Neural progenitor cell (in vitro differentiated cells): ENCODE results near the gene DISP3. TPM values are rescaled to one million over a fixed set of nuclear protein-coding genes. Genes with fewer than 3 reads are reported as not detected.

ENCODE experiments used
- DNase-seq: peaks from one replicate; pipeline ENCODE4 v3.0.0-alpha.2; 2016; ENCODE audit warnings: low spot score
- H2AFZ ChIP-seq: fragments of 200-600 bp; sonication (generic); replicated peaks from 2 replicates; pipeline ENCODE4 v1.6.1; 2016; ENCODE audit warnings: antibody characterized with exemption
- H3F3A ChIP-seq: fragments of 200-600 bp; sonication (generic); 2 replicates; pipeline ENCODE4 v1.6.1; 2016; ENCODE audit warnings: antibody characterized with exemption, low read depth
- H3K27ac ChIP-seq: fragments of 200-600 bp; sonication (generic); 2 replicates; pipeline ENCODE4 v1.5.1; 2016; ENCODE audit warnings: mild to moderate bottlenecking
- H3K27me3 ChIP-seq: fragments of 200-600 bp; sonication (generic); 2 replicates; pipeline ENCODE4 v1.6.1; 2016; ENCODE audit warnings: mild to moderate bottlenecking, moderate library complexity
- H3K36me3 ChIP-seq: fragments of 200-600 bp; sonication (generic); 2 replicates; pipeline ENCODE4 v1.5.1; 2016
- H3K4me1 ChIP-seq: fragments of 200-600 bp; sonication (generic); 2 replicates; pipeline ENCODE4 v1.6.1; 2016; ENCODE audit warnings: mixed run types
- H3K4me2 ChIP-seq: fragments of 200-600 bp; sonication (generic); 2 replicates; pipeline ENCODE4 v1.6.1; 2016
- H3K4me3 ChIP-seq: fragments of 200-600 bp; sonication (generic); 2 replicates; pipeline ENCODE4 v1.5.1; 2016
- H3K79me2 ChIP-seq: fragments of 200-600 bp; sonication (generic); 2 replicates; pipeline ENCODE4 v1.6.1; 2016; ENCODE audit warnings: low read depth
- H3K9ac ChIP-seq: fragments of 200-600 bp; sonication (generic); 2 replicates; pipeline ENCODE4 v1.6.1; 2016
- H3K9me3 ChIP-seq: fragments of 200-600 bp; sonication (generic); 2 replicates; pipeline ENCODE4 v1.5.1; 2016; ENCODE audit warnings: low read depth
- H4K20me1 ChIP-seq: fragments of 200-600 bp; sonication (generic); 2 replicates; pipeline ENCODE4 v1.6.1; 2016; ENCODE audit warnings: low read depth
- H3K27ac Mint-ChIP-seq: 3 replicates; pipeline ENCODE4 v1.8.0; 2021; ENCODE audit warnings: mixed read lengths
- H3K27me3 Mint-ChIP-seq: 2 replicates; pipeline ENCODE4 v1.8.0; 2022; ENCODE audit warnings: low read depth, mild to moderate bottlenecking, inconsistent platforms, moderate library complexity, mixed read lengths; ENCODE audit not compliant: insufficient read depth
- H3K36me3 Mint-ChIP-seq: 3 replicates; pipeline ENCODE4 v1.8.0; 2021; ENCODE audit warnings: mixed read lengths
- H3K4me1 Mint-ChIP-seq: 3 replicates; pipeline ENCODE4 v1.8.0; 2021; ENCODE audit warnings: mixed read lengths
- H3K4me3 Mint-ChIP-seq: 3 replicates; pipeline ENCODE4 v1.8.0; 2021; ENCODE audit warnings: mild to moderate bottlenecking, moderate library complexity, mixed read lengths
- H3K9me3 Mint-ChIP-seq: 3 replicates; pipeline ENCODE4 v1.8.0; 2020; ENCODE audit warnings: mixed read lengths
- EZH2 ChIP-seq: fragments of 200-600 bp; sonication (generic); IDR thresholded peaks from 2 replicates; pipeline ENCODE4 v1.6.1; 2017; ENCODE audit warnings: antibody characterized with exemption, mild to moderate bottlenecking, moderate library complexity
- EZH2phosphoT487 ChIP-seq: fragments of 200-600 bp; sonication (generic); IDR thresholded peaks from 2 replicates; pipeline ENCODE4 v1.6.1; 2017; ENCODE audit warnings: antibody characterized with exemption
- total RNA-seq: library from RNA; depleted of rRNA; stranded (reverse); fragments of >200 nt; gene quantifications from 2 replicates; pipeline ENCODE4 v1.2.3, GENCODE V29; 2015; ENCODE audit warnings: low replicate concordance
- TF ChIP-seq, protein P1 (sequence below): fragments of 200-600 bp; sonication (generic); IDR thresholded peaks from 2 replicates; pipeline ENCODE4 v1.5.1; 2017; ENCODE audit warnings: antibody characterized with exemption, mild to moderate bottlenecking

The DISP3 gene
- total RNA-seq, 1 donor from 2014 or later = 2.0 TPM

DNA sequence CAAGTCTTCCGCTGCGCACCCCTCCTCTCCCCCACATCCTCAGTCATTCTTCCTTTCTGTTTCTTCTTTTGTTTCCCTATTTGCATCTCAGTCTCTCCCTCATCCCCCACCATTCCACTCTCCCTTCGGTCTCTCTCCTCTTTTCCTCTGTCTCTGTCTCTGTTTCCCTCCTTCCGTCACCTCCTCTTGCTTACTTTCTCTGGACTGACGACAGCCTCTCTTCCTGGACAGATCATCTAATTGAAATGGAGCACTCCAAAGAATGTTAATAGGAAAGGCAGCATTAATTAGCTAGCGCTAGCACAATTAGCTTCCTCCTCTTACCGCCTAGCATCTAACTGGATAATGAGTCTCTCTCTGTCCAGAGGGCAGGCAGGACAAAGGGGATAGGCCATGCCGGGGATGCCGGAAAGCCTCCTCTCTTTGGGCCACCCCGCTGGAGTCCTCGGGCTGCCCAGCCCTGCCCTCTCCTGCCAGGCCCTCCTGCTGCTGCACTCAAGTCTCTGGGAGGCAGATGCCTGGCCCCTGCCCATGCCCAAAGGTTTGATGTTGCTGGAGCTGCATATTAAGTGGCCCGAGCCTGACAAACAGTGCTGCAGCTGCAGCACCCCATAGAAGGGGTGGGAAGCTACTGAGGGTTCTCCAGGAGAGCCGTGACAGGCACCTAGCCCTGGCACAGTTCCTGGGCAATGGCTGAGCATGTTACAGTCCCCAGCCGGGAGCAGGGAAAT is 20.8 kb downstream of the DISP3 start:
- Histone ChIP-seq H3K4me3 (peak overlapping the region; percentile 29), H3K36me3 (no peaks in the 10 kb centered on the region), H3K9ac (no peak overlapping the region), H3F3A (peaks cover 34% of the 10 kb centered on the region), H4K20me1 (peaks cover 23% of the 10 kb centered on the region), H2AFZ (no peak overlapping the region), H3K79me2 (no peaks in the 10 kb centered on the region), H3K27ac (peak overlapping the region; percentile 80), H3K27me3 (peaks cover 15% of the 10 kb centered on the region), H3K9me3 (no peaks in the 10 kb centered on the region), H3K4me2 (peak overlapping the region; percentile 75), H3K4me1 (peaks cover 30% of the 10 kb centered on the region)
- Mint-ChIP-seq H3K36me3 (peaks cover 37% of the 10 kb centered on the region), H3K4me3 (peak overlapping the region; percentile 1), H3K27me3 (peaks cover 16% of the 10 kb centered on the region), H3K4me1 (peaks cover 35% of the 10 kb centered on the region), H3K27ac (peak overlapping the region; percentile 6), H3K9me3 (peaks cover 21% of the 10 kb centered on the region)
- TF ChIP-seq, protein P1, sequence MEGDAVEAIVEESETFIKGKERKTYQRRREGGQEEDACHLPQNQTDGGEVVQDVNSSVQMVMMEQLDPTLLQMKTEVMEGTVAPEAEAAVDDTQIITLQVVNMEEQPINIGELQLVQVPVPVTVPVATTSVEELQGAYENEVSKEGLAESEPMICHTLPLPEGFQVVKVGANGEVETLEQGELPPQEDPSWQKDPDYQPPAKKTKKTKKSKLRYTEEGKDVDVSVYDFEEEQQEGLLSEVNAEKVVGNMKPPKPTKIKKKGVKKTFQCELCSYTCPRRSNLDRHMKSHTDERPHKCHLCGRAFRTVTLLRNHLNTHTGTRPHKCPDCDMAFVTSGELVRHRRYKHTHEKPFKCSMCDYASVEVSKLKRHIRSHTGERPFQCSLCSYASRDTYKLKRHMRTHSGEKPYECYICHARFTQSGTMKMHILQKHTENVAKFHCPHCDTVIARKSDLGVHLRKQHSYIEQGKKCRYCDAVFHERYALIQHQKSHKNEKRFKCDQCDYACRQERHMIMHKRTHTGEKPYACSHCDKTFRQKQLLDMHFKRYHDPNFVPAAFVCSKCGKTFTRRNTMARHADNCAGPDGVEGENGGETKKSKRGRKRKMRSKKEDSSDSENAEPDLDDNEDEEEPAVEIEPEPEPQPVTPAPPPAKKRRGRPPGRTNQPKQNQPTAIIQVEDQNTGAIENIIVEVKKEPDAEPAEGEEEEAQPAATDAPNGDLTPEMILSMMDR = no peak
- peak; percentile 98 for TF ChIP-seq EZH2phosphoT487
- no peak for TF ChIP-seq EZH2
- peak; percentile 93 for DNase-seq

DNA sequence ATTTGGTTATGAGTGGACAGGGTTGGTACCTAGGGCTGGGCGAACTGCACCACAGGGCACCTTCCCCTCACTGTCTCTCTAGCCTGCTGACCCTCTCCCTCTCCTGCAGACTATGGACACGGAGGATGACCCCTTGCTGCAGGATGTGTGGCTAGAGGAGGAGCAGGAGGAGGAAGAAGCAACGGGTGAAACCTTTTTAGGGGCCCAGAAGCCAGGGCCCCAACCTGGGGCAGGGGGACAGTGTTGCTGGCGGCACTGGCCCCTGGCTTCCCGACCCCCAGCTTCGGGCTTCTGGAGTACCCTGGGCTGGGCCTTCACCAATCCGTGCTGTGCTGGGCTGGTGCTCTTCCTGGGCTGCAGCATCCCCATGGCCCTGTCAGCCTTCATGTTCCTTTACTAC is 21.9 kb downstream of the DISP3 start:
- peak overlapping the region; percentile 48 for H3K4me3 Mint-ChIP-seq
- DNase-seq = no peak
- Histone ChIP-seq H3K27ac (no peak overlapping the region), H3K4me3 (no peak overlapping the region), H3K4me1 (peaks cover 30% of the 10 kb centered on the region), H3K4me2 (peak overlapping the region; percentile 75), H3K9me3 (peaks cover 2% of the 10 kb centered on the region), H2AFZ (no peak overlapping the region), H3K79me2 (no peaks in the 10 kb centered on the region), H4K20me1 (peaks cover 23% of the 10 kb centered on the region), H3K27me3 (peaks cover 15% of the 10 kb centered on the region), H3K9ac (no peak overlapping the region), H3K36me3 (no peaks in the 10 kb centered on the region), H3F3A (peaks cover 34% of the 10 kb centered on the region)
- H3K4me1 Mint-ChIP-seq = peaks cover 35% of the 10 kb centered on the region
- peaks cover 48% of the 10 kb centered on the region for H3K36me3 Mint-ChIP-seq
- H3K27me3 Mint-ChIP-seq = peaks cover 13% of the 10 kb centered on the region
- peaks cover 30% of the 10 kb centered on the region for H3K9me3 Mint-ChIP-seq
- no peak overlapping the region for H3K27ac Mint-ChIP-seq
- TF ChIP-seq, protein P1 = no peak
- TF ChIP-seq EZH2phosphoT487 = no peak
- no peak for TF ChIP-seq EZH2

DNA sequence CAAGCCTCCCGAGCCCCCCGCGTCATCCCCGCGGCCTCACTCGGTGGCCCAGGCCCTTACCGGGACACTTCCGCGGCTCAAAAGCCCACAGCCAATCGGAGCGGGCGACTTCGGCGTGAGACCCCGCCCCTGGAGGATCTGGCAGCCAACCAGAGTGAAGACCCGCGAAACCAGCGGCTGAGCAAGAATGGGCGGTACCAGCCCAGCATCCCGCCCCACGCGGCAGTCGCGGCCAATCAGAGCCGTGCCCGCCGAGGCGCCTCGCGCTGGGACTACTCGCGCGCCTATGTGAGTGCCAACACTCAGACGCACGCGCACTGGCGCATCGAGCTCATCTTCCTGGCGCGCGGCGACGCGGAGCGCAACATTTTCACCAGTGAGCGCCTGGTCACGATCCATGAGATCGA is 22.5 kb downstream of the DISP3 start:
- Mint-ChIP-seq H3K27me3 (peaks cover 9% of the 10 kb centered on the region), H3K4me3 (no peak overlapping the region), H3K27ac (no peak overlapping the region), H3K36me3 (peaks cover 54% of the 10 kb centered on the region), H3K9me3 (peaks cover 36% of the 10 kb centered on the region), H3K4me1 (peaks cover 35% of the 10 kb centered on the region)
- peaks cover 15% of the 10 kb centered on the region for H3K27me3 ChIP-seq
- no peaks in the 10 kb centered on the region for H3K36me3 ChIP-seq
- peaks cover 30% of the 10 kb centered on the region for H3K4me1 ChIP-seq
- H3K4me3 ChIP-seq = no peak overlapping the region
- no peak for TF ChIP-seq EZH2
- TF ChIP-seq EZH2phosphoT487 = no peak
- TF ChIP-seq, protein P1 = no peak
- H3K9ac ChIP-seq = no peak overlapping the region
- no peak overlapping the region for H2AFZ ChIP-seq
- H3K9me3 ChIP-seq = peaks cover 8% of the 10 kb centered on the region
- peaks cover 23% of the 10 kb centered on the region for H4K20me1 ChIP-seq
- no peaks in the 10 kb centered on the region for H3K79me2 ChIP-seq
- H3F3A ChIP-seq = peaks cover 34% of the 10 kb centered on the region
- H3K27ac ChIP-seq = no peak overlapping the region
- H3K4me2 ChIP-seq = no peak overlapping the region
- DNase-seq = no peak
